Right ventricle myocardium inferior (tissue), 1 donor: ENCODE data around the gene STAT5B. TPM values are rescaled to one million over a fixed set of nuclear protein-coding genes. Genes with fewer than 3 reads are reported as not detected.
A peak's percentile ranks its signal among the peaks of the same experiment; 100 is the strongest.
"Not testable (repeated sequence)": the region's sequence is repeated elsewhere in the genome, so short reads cannot be mapped to it uniquely, and the experiment has no call there.

ENCODE experiments used
- ATAC-seq: fragments of 200-7000 bp; cut with Tn5 transposase; one replicate; pipeline ENCODE4 v1.9.1; 2020; ENCODE audit warnings: mild to moderate bottlenecking, moderate library complexity
- DNase-seq: peaks from one replicate; pipeline ENCODE4 v3.0.0; 2021; ENCODE audit errors: missing footprints
- intact Hi-C: fragments of 100-400 bp; cut with DNase I; formaldehyde crosslinking; loops from one replicate; pipeline ENCODE4 v1.11.0; 2022
- total RNA-seq: library from RNA; stranded (reverse); fragmentation: NEBNext Ultra II Directional; extraction: Animal tissue kit (Norgen Biotek cat#: 25700); gene quantifications from one replicate; pipeline ENCODE4 v1.2.1, GENCODE V29; 2021
- donor health status: DM: no; HTN: yes; CAD: no; lungs with severe emphysema.

The STAT5B gene
- total RNA-seq, 1 donor from 2014 or later: 32.9 TPM

GRCh38 chr17:42248351-42249179, 27.6 kb downstream of the STAT5B start:
- DNase-seq: peak; percentile 74
- ATAC-seq: peak; percentile 96
- intact Hi-C loops: no loop called here

GRCh38 chr17:42247734-42248133, 28.5 kb downstream of the STAT5B start:
- ATAC-seq: no peak
- DNase-seq: no peak
- intact Hi-C loops: no loop called here

- intact Hi-C loops: no loop called here
- ATAC-seq: no peak
- DNase-seq: no peak
Observed at GRCh38 chr17:42246515-42246914, 29.7 kb downstream of the STAT5B start.

- DNase-seq, intact Hi-C loops, ATAC-seq: not testable (repeated sequence)
Observed at GRCh38 chr17:42245183-42245582, 31.0 kb downstream of the STAT5B start.

GRCh38 chr17:42244116-42244515, 32.1 kb downstream of the STAT5B start:
- ATAC-seq, intact Hi-C loops, DNase-seq: not testable (repeated sequence)

GRCh38 chr17:42243493-42243982, 32.7 kb downstream of the STAT5B start:
- DNase-seq (no peak), ATAC-seq (no peak)
- intact Hi-C loops: no loop called here

GRCh38 chr17:42241871-42242270, 34.3 kb downstream of the STAT5B start:
- ATAC-seq (no peak), DNase-seq (no peak)
- intact Hi-C loops: no loop called here

- ATAC-seq, DNase-seq, intact Hi-C loops: not testable (repeated sequence)
Observed at GRCh38 chr17:42240863-42241262, 35.3 kb downstream of the STAT5B start.

GRCh38 chr17:42240201-42240600, 36.0 kb downstream of the STAT5B start:
- intact Hi-C loops: no loop called here
- no peak for DNase-seq
- no peak for ATAC-seq

GRCh38 chr17:42239576-42239975, 36.6 kb downstream of the STAT5B start:
- ATAC-seq, DNase-seq, intact Hi-C loops: not testable (repeated sequence)

- ATAC-seq (no peak), DNase-seq (no peak)
- intact Hi-C loops: no loop called here
Observed at GRCh38 chr17:42236760-42237159, 39.4 kb downstream of the STAT5B start.

GRCh38 chr17:42233994-42234393, 42.2 kb downstream of the STAT5B start:
- intact Hi-C loops: no loop called here
- ATAC-seq (peak; percentile 57), DNase-seq (no peak)

- DNase-seq: no peak
- ATAC-seq: no peak
- intact Hi-C loops: no loop called here
Observed at GRCh38 chr17:42233156-42233555, 43.0 kb downstream of the STAT5B start.

GRCh38 chr17:42230225-42230624, 46.0 kb downstream of the STAT5B start:
- intact Hi-C loops: no loop called here
- ATAC-seq (no peak), DNase-seq (no peak)

- intact Hi-C loops: loop anchor here (10.0 kb wide), 1 partner anchor 47 kb away; the partner anchor contains the start of gene STAT5B
- ATAC-seq: peak; percentile 62
Observed at GRCh38 chr17:42227849-42228700, 48.1 kb downstream of the STAT5B start.

GRCh38 chr17:42225646-42226045, 50.5 kb downstream of the STAT5B start:
- intact Hi-C loops: loop anchor here (10.0 kb wide), 1 partner anchor 49 kb away; the partner anchor contains the start of gene STAT5B
- DNase-seq (no peak), ATAC-seq (no peak)

More at GRCh38 chr17:42227849-42228700, 48.1 kb downstream of the STAT5B start:
- DNase-seq: no peak

GRCh38 chr17:42224651-42225050, 51.5 kb downstream of the STAT5B start:
- DNase-seq (no peak), ATAC-seq (no peak)
- intact Hi-C loops: loop anchor here (10.0 kb wide), 1 partner anchor 50 kb away; the partner anchor contains the start of gene STAT5B

GRCh38 chr17:42221886-42222745, 54.1 kb downstream of the STAT5B start:
- DNase-seq (no peak), ATAC-seq (peak; percentile 32)
- intact Hi-C loops: loop anchor here (10.0 kb wide), 1 partner anchor 53 kb away; the partner anchor contains the start of gene STAT5B
